GM20000 (cell line): ENCODE results near the gene ZNF629.
A peak's percentile ranks its signal among the peaks of the same experiment; 100 is the strongest.
"Not testable (repeated sequence)": the region's sequence is repeated elsewhere in the genome, so short reads cannot be mapped to it uniquely, and the experiment has no call there.

ENCODE experiments used
- DNase-seq: peaks from one replicate; pipeline ENCODE4 v3.0.0; 2012; ENCODE audit warnings: low spot score
- TF ChIP-seq, protein P1 (sequence below): IDR thresholded peaks from 2 replicates; pipeline ENCODE4 v1.5.1; 2012; ENCODE audit warnings: mild to moderate bottlenecking, control low read depth; ENCODE audit errors: extremely low read depth, missing control alignments

The ZNF629 gene

DNA sequence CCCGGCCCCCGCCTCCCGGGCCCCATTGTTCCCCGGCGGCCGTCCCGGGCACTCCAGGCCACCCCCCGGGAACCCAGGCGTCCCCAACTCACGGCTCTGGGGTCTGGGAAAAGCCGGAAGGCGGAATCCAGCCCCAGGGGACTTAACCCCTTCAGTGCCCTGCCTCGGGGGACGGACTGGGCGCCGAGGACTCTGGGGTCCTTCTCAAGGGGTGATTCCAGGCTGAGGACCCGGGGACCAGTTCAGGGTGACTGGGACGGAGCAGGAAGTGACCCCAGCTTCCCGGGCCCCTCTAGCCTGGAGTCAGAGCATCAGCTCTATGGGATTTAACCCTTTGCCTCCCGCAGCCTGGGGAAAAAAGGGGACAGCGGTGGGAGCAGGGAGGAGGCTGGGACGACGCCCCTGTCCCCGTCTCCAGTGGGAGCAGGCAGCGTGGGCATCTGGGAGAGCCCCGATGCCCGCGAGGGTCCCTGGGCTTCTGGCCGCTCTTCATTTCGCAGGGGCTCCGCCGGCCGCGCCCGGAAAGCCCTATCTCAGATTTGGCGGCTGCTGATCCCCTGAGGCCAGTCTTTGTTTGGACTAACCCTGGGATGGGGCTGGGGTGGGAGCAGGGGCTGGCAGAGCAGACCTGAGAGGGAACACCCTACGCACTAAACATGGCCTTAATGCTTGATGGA is at the start of gene ZNF629:
ZNF629 (minus strand) TSS at position 270 of the 677 bp plus-strand sequence. CDS start 2,723 bp downstream, outside the sequence.
- TF ChIP-seq, protein P1, sequence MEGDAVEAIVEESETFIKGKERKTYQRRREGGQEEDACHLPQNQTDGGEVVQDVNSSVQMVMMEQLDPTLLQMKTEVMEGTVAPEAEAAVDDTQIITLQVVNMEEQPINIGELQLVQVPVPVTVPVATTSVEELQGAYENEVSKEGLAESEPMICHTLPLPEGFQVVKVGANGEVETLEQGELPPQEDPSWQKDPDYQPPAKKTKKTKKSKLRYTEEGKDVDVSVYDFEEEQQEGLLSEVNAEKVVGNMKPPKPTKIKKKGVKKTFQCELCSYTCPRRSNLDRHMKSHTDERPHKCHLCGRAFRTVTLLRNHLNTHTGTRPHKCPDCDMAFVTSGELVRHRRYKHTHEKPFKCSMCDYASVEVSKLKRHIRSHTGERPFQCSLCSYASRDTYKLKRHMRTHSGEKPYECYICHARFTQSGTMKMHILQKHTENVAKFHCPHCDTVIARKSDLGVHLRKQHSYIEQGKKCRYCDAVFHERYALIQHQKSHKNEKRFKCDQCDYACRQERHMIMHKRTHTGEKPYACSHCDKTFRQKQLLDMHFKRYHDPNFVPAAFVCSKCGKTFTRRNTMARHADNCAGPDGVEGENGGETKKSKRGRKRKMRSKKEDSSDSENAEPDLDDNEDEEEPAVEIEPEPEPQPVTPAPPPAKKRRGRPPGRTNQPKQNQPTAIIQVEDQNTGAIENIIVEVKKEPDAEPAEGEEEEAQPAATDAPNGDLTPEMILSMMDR = no peak
- peak; percentile 60 for DNase-seq

DNA sequence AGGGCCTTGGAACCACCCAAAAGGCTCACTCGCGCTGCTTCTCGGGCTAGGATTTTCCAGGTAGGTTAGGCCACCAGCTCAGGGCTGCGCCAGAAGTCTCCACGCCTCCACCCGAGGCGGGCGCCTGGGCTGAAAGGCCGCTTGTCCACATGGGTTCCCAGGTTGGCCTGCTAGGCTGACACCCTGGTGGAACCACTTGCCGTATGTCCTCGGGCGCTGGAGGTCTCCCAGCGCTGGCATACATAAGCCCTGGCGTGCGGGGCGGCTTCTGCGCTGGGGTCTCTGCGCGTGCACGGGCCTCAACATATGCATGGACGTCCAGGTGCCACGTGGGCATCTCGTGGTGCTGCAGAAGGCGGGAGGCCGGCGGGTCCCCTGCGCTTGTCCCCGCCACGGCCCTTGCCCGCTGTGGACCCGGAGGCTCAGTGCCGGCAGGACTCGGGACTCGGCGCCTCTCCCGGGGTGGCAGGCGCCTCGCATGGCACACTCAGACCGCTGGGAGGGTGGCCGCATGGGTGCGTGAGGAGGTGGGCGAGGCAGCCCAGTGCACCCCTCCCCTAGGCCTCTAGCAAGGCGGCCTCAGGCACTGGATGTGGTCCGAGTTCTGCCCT is 47.2 kb upstream of the ZNF629 start:
- TF ChIP-seq, protein P1 = no peak
- no peak for DNase-seq

DNA sequence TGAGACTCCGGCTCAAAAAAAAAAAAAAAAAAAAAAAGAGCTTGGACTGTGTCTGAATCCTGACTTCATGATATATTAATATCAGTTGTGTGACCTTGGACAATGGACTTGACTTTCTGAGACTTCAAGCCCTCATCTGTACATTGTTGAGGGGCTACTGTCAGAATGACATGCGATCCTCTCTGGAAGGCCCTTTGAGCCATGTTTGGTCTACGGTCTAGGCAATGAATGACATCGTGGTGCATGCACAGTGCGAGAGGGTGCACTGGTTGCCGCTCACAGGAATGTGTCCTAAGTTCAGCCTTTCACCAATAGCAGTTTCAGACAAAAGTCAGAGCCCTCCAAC is 43.0 kb upstream of the ZNF629 start:
- DNase-seq = no peak
- TF ChIP-seq, protein P1 = no peak

DNA sequence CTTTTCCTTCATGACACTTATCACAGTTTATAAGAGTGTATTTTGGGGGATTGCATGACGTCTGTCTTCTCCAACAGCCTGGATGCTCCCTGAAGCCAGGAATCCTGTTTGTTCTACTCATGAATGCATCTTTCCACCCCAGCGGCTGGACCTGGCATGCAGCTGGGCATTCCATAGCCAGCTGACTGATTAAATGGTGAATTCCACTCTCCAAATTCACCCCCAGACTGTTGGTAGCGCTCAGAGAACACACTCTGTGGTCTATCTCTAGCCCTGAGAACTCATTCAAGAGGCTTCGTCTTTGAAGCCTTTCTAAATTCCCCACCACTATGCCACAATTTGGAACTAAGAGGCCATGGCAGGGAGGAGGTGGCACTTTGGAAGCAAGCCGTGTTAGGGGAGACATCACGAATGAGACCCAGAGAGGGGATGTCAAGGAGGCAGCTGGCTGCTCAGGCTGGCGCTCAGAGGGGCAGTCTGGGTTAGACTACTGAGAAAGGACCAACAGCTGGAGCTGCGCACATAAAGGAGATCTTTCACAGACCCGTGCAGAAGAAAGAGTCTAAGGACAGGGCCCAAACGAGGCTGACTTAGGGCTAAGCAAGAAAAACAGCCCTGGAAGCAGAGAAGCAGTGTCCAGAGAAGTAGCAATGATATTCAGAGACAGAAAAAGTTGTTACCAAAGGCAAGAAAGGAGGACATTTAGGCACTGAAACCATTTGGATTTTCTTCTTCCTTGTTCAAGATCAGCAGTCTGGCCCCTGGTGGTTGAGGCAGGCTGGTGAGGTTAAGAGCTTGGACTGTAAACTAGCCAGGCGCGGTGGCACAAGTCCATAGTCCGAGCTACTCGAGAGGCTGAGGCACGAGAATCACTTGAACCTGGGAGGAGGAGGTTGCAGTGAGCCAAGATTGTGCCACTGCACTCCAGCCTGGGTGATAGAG is 42.4 kb upstream of the ZNF629 start:
- TF ChIP-seq, protein P1 = no peak
- DNase-seq = no peak

DNA sequence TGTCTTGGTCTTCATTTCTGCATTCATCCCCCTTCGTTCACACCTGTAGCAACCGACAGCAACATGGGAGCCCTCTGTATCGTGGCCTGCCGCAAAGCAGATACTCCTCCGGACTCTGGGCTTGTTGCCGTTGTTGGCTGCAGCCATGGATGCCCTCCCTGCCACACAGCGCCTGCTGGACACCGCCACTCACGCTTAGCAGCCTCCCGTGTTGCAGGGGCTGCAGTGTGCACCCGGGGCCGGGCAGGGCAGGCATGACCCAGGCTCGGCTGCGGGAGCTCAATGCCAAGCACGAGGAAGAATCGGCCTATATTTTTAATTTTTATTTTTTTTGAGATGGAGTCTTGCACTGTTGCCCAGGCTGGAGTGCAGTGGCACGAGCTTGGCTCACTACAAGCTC is 34.9 kb upstream of the ZNF629 start:
- DNase-seq = no peak
- TF ChIP-seq, protein P1 = no peak

DNA sequence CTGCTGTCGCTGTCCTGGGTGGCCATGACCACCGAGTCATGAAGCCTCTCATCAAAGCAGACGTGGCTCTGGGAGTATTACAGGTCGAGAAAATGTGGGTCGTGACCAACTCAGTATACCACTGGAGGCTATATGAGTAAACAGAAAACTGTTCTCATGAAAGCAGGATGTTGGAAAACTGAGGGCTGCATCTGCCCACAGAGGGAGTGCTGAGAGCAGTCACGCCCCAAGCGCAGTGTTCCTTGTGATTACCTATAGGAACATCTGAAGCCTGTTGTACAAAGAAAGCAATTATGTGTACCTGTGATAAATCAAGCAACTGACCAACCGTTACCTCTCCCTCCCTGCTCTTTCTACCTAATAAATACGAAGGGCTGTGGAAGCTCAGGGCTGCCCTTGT is 34.4 kb upstream of the ZNF629 start:
- DNase-seq = not testable (repeated sequence)

DNA sequence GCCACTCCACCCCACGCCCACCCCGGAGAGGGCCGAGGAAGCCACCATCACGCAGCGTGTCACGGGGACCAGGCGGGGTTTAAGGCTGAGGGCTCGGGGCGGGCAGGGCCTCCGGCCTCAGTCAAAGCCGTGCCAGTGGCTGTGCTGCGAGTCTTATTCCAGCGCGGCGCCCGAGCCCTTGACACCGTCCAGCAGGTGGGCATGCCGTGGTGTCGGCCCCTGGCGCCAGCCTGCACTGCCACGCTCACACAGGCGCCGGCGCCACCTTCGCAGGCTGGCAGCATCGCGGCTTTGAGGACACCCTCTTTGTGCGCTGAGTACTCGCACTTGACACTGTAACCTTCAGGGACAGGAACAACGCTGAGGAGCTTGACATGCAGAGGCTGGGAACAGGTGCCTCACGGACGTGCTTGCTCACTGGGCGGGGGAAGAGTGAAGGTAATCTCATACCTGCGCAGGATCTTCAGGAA is 34.0 kb upstream of the ZNF629 start:
- no peak for DNase-seq
- TF ChIP-seq, protein P1 = no peak
